Stimulated activated naive CD8-positive, alpha-beta T cell treated with anti-CD3 and anti-CD28 coated beads, Interleukin-15, Interleukin-2, amounts not matched to agents 100 ng/mL and 50 ng/mL, for 24 hours (primary cell): ENCODE data around the gene GRIK1.

Source experiments
- H3K27ac Mint-ChIP-seq: one replicate; pipeline ENCODE4 v1.8.0; 2021; ENCODE audit warnings: mild to moderate bottlenecking, mixed read lengths
- H3K27me3 Mint-ChIP-seq: one replicate; pipeline ENCODE4 v1.8.0; 2021; ENCODE audit warnings: mixed read lengths
- H3K36me3 Mint-ChIP-seq: one replicate; pipeline ENCODE4 v1.8.0; 2021; ENCODE audit warnings: low read depth, mixed read lengths
- H3K4me1 Mint-ChIP-seq: one replicate; pipeline ENCODE4 v1.8.0; 2021; ENCODE audit warnings: low read depth, mixed read lengths
- H3K4me3 Mint-ChIP-seq: one replicate; pipeline ENCODE4 v1.8.0; 2021; ENCODE audit warnings: mild to moderate bottlenecking, mixed read lengths
- H3K9me3 Mint-ChIP-seq: one replicate; pipeline ENCODE4 v1.8.0; 2021; ENCODE audit warnings: mixed read lengths

The GRIK1 gene

DNA sequence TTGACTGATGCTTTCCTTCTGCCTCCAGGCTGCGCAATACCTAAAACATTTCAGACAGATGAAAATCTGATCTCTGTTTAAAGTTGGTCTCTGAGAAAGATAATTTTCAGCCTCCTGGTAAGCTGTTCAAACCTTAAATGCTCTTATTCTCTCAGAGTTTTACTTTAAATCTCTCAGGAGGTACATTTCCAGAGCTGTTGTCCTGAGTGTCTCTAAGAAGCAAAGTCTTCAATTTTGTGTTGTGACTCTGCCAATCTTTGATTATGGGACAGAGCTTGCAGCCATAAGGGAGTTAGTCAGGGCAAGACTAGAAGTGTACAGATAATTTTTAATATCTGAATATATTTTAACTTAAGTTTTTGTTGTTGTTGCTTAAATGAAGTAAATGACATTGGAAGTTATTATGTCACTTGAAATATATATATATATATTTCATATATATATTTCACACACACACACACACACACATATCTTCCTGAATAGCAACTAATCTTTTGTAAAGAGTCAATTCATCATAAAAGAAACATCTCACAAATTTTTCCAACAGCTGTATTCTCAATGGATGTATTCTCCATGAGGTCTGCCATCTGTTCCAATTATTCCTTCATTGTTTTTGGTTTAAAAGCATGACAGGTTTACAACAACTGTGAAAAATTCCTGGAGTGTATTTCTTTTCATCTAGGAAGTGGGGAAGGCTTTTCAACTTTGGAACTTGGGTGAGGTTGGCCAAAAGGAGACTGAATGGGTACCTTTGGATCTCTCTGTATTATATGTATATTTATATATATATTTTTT lies 381.7 kb downstream of the GRIK1 start:
- H3K9me3 Mint-ChIP-seq, result no peaks in the 10 kb centered on the region
- H3K36me3 Mint-ChIP-seq, result no peaks in the 10 kb centered on the region
- no peak overlapping the region for H3K4me3 Mint-ChIP-seq
- no peaks in the 10 kb centered on the region for H3K27me3 Mint-ChIP-seq
- H3K4me1 Mint-ChIP-seq, result no peaks in the 10 kb centered on the region
- no peak overlapping the region for H3K27ac Mint-ChIP-seq

DNA sequence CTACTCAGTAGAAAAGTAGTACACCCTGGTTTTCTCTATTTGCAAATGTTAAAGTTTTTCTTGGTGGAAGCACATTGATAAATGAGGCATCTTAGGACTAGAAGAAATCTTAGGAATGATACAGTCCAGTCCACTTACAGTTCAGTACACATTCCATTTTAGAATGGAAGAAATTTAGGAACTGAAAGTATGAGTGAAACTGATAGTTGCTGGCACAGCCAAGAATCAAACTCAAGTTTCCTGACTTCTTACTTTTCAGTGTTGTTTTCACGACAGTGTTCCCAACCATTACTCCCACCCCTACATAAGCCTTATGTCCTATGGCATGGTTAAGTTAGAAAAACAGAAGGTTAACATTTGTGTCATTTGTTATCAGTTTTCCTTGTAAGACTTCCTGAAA lies 382.6 kb downstream of the GRIK1 start:
- Mint-ChIP-seq H3K4me1 (no peaks in the 10 kb centered on the region), H3K36me3 (no peaks in the 10 kb centered on the region), H3K27ac (no peak overlapping the region)

DNA sequence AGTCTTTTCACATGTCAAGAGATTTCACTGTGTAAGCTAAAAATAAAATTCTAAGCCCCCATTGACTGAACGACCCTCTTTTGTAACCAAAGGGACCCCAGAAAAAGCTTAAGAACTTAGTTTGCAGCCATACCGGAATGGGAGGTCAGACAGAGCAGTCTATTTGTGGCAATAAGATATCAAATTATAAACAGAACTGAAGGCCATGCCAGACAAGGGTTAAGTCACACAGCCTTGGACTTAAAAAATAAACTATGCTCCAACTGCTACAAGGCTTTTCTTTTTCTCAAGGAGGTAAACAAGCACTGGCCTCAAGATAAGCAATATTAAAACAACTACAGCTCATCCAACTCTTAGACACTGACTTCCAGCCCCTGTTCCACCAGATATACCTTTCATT lies 384.2 kb downstream of the GRIK1 start:
- H3K27ac Mint-ChIP-seq, result no peak overlapping the region

More for the DNA sequence above, 382.6 kb downstream of the GRIK1 start:
- H3K4me3 Mint-ChIP-seq, result no peak overlapping the region
- no peaks in the 10 kb centered on the region for H3K27me3 Mint-ChIP-seq
- H3K9me3 Mint-ChIP-seq, result no peaks in the 10 kb centered on the region

DNA sequence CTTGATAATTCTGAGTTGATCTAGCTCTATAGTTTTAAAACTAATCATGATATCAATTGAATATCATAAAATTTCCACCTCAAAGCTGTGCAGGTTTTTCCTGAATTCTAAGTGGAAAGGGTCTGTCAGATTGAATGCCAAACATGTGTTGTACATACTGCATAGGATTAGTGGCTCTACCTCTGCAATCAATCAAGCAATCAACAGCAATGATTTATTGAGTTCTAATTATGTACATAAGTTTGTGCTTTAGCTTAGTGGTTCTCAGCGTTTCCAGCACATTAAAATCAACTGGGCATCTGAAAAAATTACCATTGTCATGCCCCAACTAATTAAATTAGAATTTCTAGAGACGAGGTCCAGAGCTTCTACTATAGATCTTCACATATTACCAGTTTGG lies 389.6 kb downstream of the GRIK1 start:
- Mint-ChIP-seq H3K27ac (no peak overlapping the region), H3K27me3 (no peaks in the 10 kb centered on the region), H3K9me3 (no peaks in the 10 kb centered on the region), H3K4me1 (no peaks in the 10 kb centered on the region), H3K36me3 (no peaks in the 10 kb centered on the region), H3K4me3 (no peak overlapping the region)

More for the DNA sequence above, 384.2 kb downstream of the GRIK1 start:
- Mint-ChIP-seq H3K36me3 (no peaks in the 10 kb centered on the region), H3K4me3 (no peak overlapping the region), H3K9me3 (no peaks in the 10 kb centered on the region), H3K27me3 (no peaks in the 10 kb centered on the region), H3K4me1 (no peaks in the 10 kb centered on the region)

DNA sequence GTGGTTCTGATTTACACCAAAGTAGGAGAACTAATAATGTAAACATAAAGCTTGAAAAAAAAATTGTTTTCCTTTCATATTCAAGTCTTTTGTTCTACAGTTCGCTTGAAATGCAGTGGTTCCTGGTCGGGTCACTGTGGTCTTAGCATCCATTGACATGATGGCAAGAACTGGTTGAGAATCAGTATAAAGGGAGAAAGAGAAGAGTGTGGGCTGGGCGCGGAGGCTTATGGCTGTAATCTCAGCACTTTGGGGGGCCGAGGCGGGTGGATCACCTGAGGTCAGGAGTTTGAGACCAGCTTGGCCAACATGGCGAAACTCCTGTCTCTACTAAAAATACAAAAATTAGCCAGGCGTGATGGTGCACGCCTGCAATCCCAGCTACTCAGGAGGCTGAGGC lies 390.2 kb downstream of the GRIK1 start:
- Mint-ChIP-seq H3K27ac (no peak overlapping the region), H3K4me1 (no peaks in the 10 kb centered on the region), H3K4me3 (no peak overlapping the region), H3K27me3 (no peaks in the 10 kb centered on the region), H3K36me3 (no peaks in the 10 kb centered on the region), H3K9me3 (no peaks in the 10 kb centered on the region)

DNA sequence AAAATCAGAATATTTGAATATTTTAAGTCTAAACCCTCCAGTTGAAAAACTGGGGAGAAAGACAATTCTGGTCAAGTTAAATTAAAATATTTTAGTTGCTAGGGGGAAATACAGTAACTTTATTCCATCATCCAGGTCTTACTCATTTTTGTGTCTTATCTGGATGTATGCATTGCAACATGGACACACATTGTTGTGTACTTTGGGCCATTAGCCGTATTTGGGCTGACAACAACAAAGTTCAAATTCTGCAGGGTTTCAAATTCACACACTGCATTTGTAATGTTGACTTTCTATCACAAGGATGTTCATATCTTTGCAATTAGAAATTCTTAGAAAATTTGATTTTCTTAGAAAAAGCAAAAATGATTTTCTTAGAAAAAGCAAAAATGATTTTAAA lies 391.8 kb downstream of the GRIK1 start:
- Mint-ChIP-seq H3K4me1 (no peaks in the 10 kb centered on the region), H3K36me3 (no peaks in the 10 kb centered on the region), H3K4me3 (no peak overlapping the region), H3K27me3 (no peaks in the 10 kb centered on the region), H3K9me3 (no peaks in the 10 kb centered on the region), H3K27ac (no peak overlapping the region)

DNA sequence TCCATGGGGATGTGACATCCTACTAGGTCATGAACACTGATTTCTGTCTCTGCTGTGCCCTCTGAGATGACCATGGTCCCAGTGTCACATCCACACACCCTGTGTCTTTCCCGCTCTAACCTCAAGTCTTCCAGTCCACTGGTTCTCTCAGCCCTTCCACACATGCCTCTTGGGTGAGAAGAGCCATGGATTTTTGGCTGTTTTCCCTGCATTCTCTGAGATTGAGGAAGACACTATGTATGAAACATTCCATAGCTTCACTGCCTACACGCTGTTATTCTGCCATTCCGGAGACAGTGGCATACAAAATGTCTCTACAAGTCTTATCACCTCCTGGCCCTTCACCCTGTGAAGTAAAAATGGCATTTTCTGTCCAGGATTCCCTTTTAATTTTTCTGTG lies 393.7 kb downstream of the GRIK1 start:
- Mint-ChIP-seq H3K9me3 (no peaks in the 10 kb centered on the region), H3K36me3 (no peaks in the 10 kb centered on the region), H3K4me1 (no peaks in the 10 kb centered on the region), H3K27ac (no peak overlapping the region), H3K27me3 (no peaks in the 10 kb centered on the region), H3K4me3 (no peak overlapping the region)

DNA sequence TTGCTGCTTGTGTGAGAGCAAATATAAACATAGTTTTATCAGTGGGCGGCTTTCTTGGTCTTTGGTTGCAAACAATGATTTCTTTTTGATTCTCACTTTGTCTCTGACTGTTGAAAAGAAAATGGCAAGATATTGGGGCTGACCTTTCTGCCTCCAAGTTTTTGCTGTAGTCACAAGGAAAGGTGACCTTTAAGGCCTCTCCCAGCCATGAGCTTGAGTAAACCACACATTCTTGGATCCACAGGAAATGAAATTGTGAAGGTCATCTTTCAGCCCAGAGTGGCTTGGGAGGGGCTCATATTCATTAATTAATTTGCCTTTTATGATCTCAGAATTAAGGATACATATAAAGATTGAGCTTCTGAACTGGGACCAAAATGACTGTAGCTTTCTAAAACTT lies 399.5 kb downstream of the GRIK1 start:
- Mint-ChIP-seq H3K27ac (no peak overlapping the region), H3K4me1 (no peaks in the 10 kb centered on the region), H3K4me3 (no peak overlapping the region), H3K36me3 (peaks cover 14% of the 10 kb centered on the region), H3K9me3 (peaks cover 9% of the 10 kb centered on the region), H3K27me3 (no peaks in the 10 kb centered on the region)

DNA sequence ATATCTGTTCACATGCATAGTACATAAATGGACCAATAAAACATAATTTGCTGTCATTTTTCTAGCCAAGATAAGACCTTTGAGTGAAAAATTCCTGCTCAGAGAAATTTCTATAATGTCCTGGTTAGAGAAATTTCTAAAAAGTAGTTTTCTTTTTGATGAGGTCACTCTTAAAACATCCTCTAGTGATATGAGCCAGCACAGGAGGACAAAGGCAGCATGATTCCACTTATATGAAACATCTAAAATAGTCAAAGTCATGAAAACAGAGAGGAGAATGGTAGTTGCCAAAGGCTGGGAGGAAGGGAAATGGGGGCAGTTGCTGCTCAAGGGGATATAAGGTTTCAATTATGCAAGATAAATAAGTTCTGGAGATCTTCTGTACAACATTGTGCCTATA lies 401.7 kb downstream of the GRIK1 start:
- Mint-ChIP-seq H3K4me1 (no peaks in the 10 kb centered on the region), H3K4me3 (no peak overlapping the region), H3K27ac (no peak overlapping the region), H3K36me3 (peaks cover 22% of the 10 kb centered on the region), H3K27me3 (no peaks in the 10 kb centered on the region), H3K9me3 (peaks cover 13% of the 10 kb centered on the region)

DNA sequence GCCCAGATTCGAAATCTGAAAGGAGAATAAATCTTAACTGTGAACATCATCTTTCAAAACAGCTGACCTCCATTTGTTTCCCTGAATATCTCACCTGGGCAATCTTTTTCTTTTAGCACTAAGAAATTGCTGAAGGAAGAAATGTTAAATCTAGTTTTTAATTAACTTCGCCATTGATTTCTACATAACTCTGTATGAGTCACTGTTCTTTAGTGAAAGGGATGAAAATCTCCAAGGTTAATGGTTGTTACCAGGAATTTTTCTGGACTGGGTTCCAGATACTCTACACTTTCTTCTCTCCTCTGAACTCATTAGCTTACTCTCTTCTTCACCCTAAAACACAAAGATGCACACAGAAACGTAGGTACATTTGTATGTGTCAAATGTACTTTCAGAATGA lies 405.3 kb downstream of the GRIK1 start:
- H3K36me3 Mint-ChIP-seq, result peaks cover 45% of the 10 kb centered on the region
- no peaks in the 10 kb centered on the region for H3K27me3 Mint-ChIP-seq
- no peak overlapping the region for H3K4me3 Mint-ChIP-seq
- peaks cover 13% of the 10 kb centered on the region for H3K9me3 Mint-ChIP-seq
- H3K4me1 Mint-ChIP-seq, result no peaks in the 10 kb centered on the region
- no peak overlapping the region for H3K27ac Mint-ChIP-seq

DNA sequence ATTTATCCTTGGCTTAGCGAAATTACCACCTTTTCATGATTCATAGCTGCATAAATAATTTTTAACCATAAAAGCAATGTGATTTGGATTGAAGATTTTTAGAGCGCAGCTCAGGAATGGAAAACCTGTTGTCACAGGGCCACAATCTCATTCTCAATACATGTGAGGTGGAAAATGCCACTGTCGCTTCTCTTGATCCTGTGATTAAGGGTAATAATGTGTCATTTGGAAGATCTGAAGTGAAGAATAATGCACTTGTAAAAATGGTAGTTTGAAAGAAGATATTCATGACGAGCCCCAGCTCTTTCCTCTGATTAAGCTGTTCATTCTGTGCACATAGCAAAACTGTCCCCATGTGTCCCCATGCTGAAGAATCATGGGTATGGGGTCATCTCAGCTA lies 410.7 kb downstream of the GRIK1 start:
- no peak overlapping the region for H3K27ac Mint-ChIP-seq
- H3K9me3 Mint-ChIP-seq, result peaks cover 6% of the 10 kb centered on the region
- peaks cover 33% of the 10 kb centered on the region for H3K36me3 Mint-ChIP-seq
- H3K27me3 Mint-ChIP-seq, result no peaks in the 10 kb centered on the region
- no peaks in the 10 kb centered on the region for H3K4me1 Mint-ChIP-seq
- H3K4me3 Mint-ChIP-seq, result no peak overlapping the region

DNA sequence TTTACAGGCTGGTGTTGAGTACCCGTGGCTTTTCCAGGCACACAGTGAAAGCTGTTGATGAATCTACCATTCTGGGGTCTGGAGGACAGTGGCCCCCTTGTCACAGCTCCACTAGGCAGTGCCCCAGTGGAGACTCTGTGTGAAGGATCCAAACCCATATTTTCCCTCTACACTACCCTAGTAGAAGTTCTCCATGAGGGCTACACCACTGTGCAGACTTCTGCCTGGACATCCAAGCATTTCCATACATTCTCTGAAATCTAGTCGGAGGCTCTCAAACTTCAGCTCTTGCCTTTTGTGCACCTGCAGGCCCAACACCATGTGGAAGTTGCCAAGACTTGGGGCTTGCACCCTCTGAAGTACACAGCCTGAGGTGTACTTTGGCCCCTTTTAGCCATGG lies 413.3 kb downstream of the GRIK1 start:
- no peaks in the 10 kb centered on the region for H3K4me1 Mint-ChIP-seq
- peaks cover 11% of the 10 kb centered on the region for H3K9me3 Mint-ChIP-seq
- H3K4me3 Mint-ChIP-seq, result no peak overlapping the region
- peaks cover 33% of the 10 kb centered on the region for H3K36me3 Mint-ChIP-seq
- no peaks in the 10 kb centered on the region for H3K27me3 Mint-ChIP-seq
- no peak overlapping the region for H3K27ac Mint-ChIP-seq

DNA sequence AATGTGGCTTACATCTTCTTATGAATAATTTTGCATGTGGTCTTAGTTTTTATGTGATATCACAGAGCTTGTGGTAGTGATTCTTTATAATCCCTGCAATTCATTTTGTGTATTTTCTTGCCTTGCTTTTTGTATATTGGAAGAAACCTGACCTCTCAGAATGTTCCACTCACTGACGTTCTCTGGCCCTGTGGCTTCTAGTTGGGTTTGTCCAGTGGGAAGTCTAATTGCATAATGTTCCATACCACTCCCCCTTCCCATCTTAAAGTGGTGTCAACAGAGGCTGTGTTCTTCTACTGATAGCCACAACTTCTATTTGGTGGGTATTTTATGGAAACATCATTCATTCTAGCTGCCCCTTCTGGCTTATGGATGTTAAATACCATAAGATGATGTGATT lies 415.7 kb downstream of the GRIK1 start:
- peaks cover 26% of the 10 kb centered on the region for H3K36me3 Mint-ChIP-seq
- no peak overlapping the region for H3K4me3 Mint-ChIP-seq
- H3K4me1 Mint-ChIP-seq, result no peaks in the 10 kb centered on the region
- H3K9me3 Mint-ChIP-seq, result peaks cover 11% of the 10 kb centered on the region
- H3K27me3 Mint-ChIP-seq, result no peaks in the 10 kb centered on the region
- no peak overlapping the region for H3K27ac Mint-ChIP-seq

DNA sequence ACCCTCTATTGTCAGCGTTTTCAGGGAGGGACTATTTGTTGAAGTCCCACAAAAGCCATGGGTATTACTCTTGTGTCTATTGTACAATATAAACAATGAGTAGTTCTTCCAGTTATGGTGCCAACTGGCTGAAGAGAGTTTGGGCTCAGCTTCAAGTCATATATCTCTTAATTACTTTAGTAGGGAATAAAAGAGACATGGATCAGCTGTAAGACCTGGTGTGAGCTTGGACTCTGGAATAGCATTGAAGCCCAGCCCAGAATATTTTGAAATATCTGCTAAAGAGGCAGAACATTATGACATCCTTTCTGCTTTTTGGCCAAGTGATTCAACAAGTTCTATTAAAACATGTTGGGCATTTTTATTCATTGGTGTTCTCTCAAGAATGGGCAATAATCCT lies 416.1 kb downstream of the GRIK1 start:
- Mint-ChIP-seq H3K4me1 (no peaks in the 10 kb centered on the region), H3K27me3 (no peaks in the 10 kb centered on the region), H3K27ac (no peak overlapping the region), H3K36me3 (peaks cover 28% of the 10 kb centered on the region), H3K4me3 (no peak overlapping the region), H3K9me3 (peaks cover 11% of the 10 kb centered on the region)

DNA sequence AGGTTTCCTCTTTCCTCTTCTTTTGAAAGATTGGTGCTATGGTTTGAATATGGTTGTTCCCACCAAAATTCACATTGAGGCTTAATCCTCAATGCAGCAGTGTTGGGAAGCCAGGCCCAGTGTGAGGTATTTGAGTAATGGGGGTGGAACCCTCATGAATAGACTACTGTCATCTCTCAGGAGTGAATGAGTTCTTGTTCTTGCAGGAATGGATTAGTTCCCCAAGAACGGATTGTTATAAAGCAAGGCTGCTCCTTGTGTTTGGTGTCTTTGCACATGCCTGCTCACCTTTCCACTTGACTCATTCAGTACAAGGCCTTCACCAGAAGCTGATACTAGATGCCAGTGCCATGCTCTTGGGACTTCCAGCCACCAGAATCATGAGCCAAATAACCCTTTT lies 417.9 kb downstream of the GRIK1 start:
- H3K4me3 Mint-ChIP-seq, result no peak overlapping the region
- H3K27me3 Mint-ChIP-seq, result no peaks in the 10 kb centered on the region
- peaks cover 11% of the 10 kb centered on the region for H3K9me3 Mint-ChIP-seq
- peaks cover 23% of the 10 kb centered on the region for H3K36me3 Mint-ChIP-seq
- no peaks in the 10 kb centered on the region for H3K4me1 Mint-ChIP-seq
- no peak overlapping the region for H3K27ac Mint-ChIP-seq

DNA sequence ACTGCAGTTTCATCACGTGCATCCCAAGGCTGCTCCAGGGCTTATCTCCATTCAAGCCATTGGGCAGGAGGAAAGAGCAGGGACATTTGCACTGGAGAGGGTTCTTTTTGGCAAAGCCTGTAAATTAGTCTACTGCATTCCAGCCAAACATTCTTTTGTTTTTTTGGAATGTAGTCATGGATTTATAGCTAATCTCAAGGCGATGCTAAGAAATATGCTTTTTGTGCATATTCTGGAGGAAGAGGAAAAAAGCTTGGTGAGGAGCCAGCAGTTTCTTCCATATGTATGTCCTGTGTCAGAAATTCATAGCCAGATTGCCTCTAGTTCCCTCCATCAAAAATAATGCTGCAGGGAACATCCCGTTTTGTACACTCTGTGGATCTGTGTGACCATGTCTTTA lies 419.6 kb downstream of the GRIK1 start:
- H3K9me3 Mint-ChIP-seq, result peaks cover 12% of the 10 kb centered on the region
- no peaks in the 10 kb centered on the region for H3K27me3 Mint-ChIP-seq
- no peak overlapping the region for H3K27ac Mint-ChIP-seq
- H3K36me3 Mint-ChIP-seq, result peaks cover 30% of the 10 kb centered on the region
- H3K4me3 Mint-ChIP-seq, result no peak overlapping the region
- no peaks in the 10 kb centered on the region for H3K4me1 Mint-ChIP-seq
